Fibroblast of the aortic adventitia (primary cell): Measurements from ENCODE around the gene ARMC9. TPM values are rescaled to one million over a fixed set of nuclear protein-coding genes. Genes with fewer than 3 reads are reported as not detected.
"Not testable (repeated sequence)": the region's sequence is repeated elsewhere in the genome, so short reads cannot be mapped to it uniquely, and the experiment has no call there.

Experiments
- DNase-seq: peaks from one replicate; pipeline ENCODE4 v3.0.0-alpha.2; 2010; ENCODE audit warnings: low read depth
- H3K4me3 ChIP-seq: 2 replicates; pipeline ENCODE4 v1.5.1; 2011; ENCODE audit warnings: low read depth, mild to moderate bottlenecking, control low read depth, low read length, moderate library complexity
- CTCF ChIP-seq: IDR thresholded peaks from 2 replicates; pipeline ENCODE4 v1.5.1; 2011; ENCODE audit warnings: mild to moderate bottlenecking, low read length, control low read depth, inconsistent platforms; ENCODE audit not compliant: insufficient read depth
- total RNA-seq: library from RNA; depleted of rRNA; stranded (reverse); fragments of >200 nt; gene quantifications from 2 replicates; pipeline ENCODE4 v1.2.3, GENCODE V29; 2012; ENCODE audit warnings: low replicate concordance

The ARMC9 gene
- total RNA-seq, 1 donor = 94.4 TPM

- TF ChIP-seq CTCF = no peak
- DNase-seq = no peak
- H3K4me3 ChIP-seq = no peak overlapping the region
These were observed 99.7 kb downstream of the ARMC9 start for GRCh38 chr2:231298091-231298490.

GRCh38 chr2:231299267-231299666, 100.8 kb downstream of the ARMC9 start:
- H3K4me3 ChIP-seq = no peak overlapping the region
- DNase-seq = no peak
- TF ChIP-seq CTCF = no peak

GRCh38 chr2:231300020-231300721, 101.7 kb downstream of the ARMC9 start:
- H3K4me3 ChIP-seq = no peak overlapping the region
- DNase-seq = no peak
- TF ChIP-seq CTCF = no peak

- no peak for DNase-seq
- H3K4me3 ChIP-seq = no peak overlapping the region
- TF ChIP-seq CTCF = no peak
These were observed 102.3 kb downstream of the ARMC9 start for GRCh38 chr2:231300722-231301076.

- not testable (repeated sequence) for DNase-seq, H3K4me3 ChIP-seq
These were observed 105.8 kb downstream of the ARMC9 start for GRCh38 chr2:231304259-231304658.

- no peak for DNase-seq
- no peak overlapping the region for H3K4me3 ChIP-seq
- TF ChIP-seq CTCF = no peak
These were observed 106.8 kb downstream of the ARMC9 start for GRCh38 chr2:231305221-231305620.

- no peak for TF ChIP-seq CTCF
- H3K4me3 ChIP-seq = no peak overlapping the region
- no peak for DNase-seq
These were observed 108.5 kb downstream of the ARMC9 start for GRCh38 chr2:231306791-231307393.
